ENCODE data around the gene DNAJB7. TPM values are rescaled to one million over a fixed set of nuclear protein-coding genes. Genes with fewer than 3 reads are reported as not detected.

The DNAJB7 gene
- total RNA-seq, 6 experiments from 2014 or later, result not detected

- H3K27ac ChIP-seq, result no peak overlapping the region
- no peak for DNase-seq
- intact Hi-C loops (cut with DNase I), result no loop called here
- H3K9me3 ChIP-seq, result no peaks in the 10 kb centered on the region
- H3K4me1 ChIP-seq, result peaks cover 0 to 3% (median 0%) of the 10 kb centered on the region in 4 donors
- H3K36me3 ChIP-seq, result peaks cover 0 to 7% (median 2%) of the 10 kb centered on the region in 4 donors
- no peaks in the 10 kb centered on the region for H3K27me3 ChIP-seq
- no peak for TF ChIP-seq CTCF (IDR thresholded peaks at IDR 0.05)
- 87% methylated on average over 4 of the region's 4 CpGs for WGBS (ENCODE audit: insufficient coverage, low coverage, low lambda C conversion rate, missing lambda C conversion rate)
- no peak for ATAC-seq
- no peak overlapping the region for H3K4me3 ChIP-seq
Observed at GRCh38 chr22:40894417-40894816, 32.5 kb upstream of the DNAJB7 start.

DNA sequence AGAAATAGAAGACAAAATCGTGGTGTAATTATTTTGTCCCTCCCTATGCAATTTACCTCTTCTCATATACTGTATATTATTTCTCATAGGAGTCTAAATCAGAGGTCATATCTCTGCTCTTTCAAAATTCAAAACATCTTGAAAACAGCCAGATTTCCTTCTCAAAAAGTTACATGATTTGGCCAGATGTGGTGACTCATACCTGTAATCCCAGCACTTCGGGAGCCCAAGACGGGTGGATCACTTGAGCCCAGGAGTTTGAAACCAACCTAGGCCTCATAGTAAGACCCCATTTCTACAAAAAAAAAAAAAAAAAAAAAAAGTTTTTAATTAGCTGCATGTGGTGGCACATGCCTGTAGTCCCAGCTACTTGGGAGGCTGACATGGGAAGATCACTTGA, 29.0 kb upstream of the DNAJB7 start:
- H3K27me3 ChIP-seq, result no peaks in the 10 kb centered on the region
- H3K27ac ChIP-seq, result no peak overlapping the region
- no peak overlapping the region for H3K4me3 ChIP-seq
- TF ChIP-seq POLR2A (IDR thresholded peaks at IDR 0.05), result no peak
- no peak for TF ChIP-seq CTCF (IDR thresholded peaks at IDR 0.05)
- ATAC-seq, result no peak
- WGBS (ENCODE audit: insufficient coverage, low coverage, low lambda C conversion rate, missing lambda C conversion rate), result 88% methylated on average over 3 of the region's 3 CpGs
- peaks cover 0 to 42% (median 7%) of the 10 kb centered on the region in 4 donors for H3K36me3 ChIP-seq
- DNase-seq, result no peak
- H3K9me3 ChIP-seq, result no peaks in the 10 kb centered on the region
- no peaks in the 10 kb centered on the region for H3K4me1 ChIP-seq
- intact Hi-C loops (cut with DNase I), result no loop called here

DNA sequence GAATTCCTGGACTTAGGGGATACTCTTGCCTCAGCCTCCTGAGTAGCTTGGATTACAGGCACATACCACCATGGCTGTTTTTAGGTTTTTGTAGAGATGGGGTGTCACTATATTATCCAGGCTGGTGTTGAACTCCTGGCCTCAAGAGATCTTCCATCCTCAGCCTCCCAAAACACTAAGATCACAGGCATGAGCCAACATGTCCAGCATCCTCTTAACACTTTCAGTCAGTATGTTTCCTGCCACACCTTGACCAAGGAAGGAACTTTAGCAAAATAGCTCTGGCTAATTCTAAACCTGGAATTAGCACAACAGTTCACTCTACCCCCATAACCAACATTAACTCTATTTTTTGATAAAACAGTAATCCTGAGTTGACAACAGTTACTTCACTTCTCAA, 27.2 kb upstream of the DNAJB7 start:
- H3K27me3 ChIP-seq, result no peaks in the 10 kb centered on the region
- H3K9me3 ChIP-seq, result no peaks in the 10 kb centered on the region
- intact Hi-C loops (cut with DNase I), result no loop called here
- no peak for ATAC-seq
- no peak for DNase-seq
- no peaks in the 10 kb centered on the region for H3K4me1 ChIP-seq
- peaks cover 0 to 45% (median 7%) of the 10 kb centered on the region in 4 donors for H3K36me3 ChIP-seq
- no peak for TF ChIP-seq POLR2A (IDR thresholded peaks at IDR 0.05)
- TF ChIP-seq CTCF (IDR thresholded peaks at IDR 0.05), result no peak
- no peak overlapping the region for H3K27ac ChIP-seq
- no peak overlapping the region for H3K4me3 ChIP-seq

DNA sequence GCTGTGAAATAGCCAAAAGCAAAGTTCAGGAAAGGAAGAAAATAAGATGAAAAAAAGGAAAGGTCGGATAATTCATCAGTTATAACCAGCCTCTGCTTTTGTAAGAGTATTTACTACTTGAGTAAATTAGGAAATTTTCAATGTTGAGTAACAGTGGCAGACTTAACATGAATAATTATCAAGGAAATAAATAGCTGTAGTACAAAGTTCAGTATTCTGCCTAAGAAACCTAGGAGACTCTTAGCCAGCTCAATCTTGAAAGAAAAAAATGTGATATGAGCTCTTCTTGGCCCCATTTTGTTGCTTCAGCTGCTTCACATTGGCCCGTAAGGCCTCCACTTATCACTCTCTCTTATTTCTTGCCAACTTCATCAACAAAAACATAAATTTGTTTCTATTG, 17.0 kb upstream of the DNAJB7 start:
- ATAC-seq (no peak), DNase-seq (no peak)
- 92% methylated on average over 2 of the region's 2 CpGs for whole genome bisulfite sequencing (ENCODE audit: insufficient coverage, low coverage, low lambda C conversion rate, missing lambda C conversion rate)
- Histone ChIP-seq H3K4me3 (no peak overlapping the region), H3K4me1 (peaks cover 0 to 6% (median 3%) of the 10 kb centered on the region in 4 donors), H3K9me3 (no peaks in the 10 kb centered on the region), H3K27ac (no peak overlapping the region), H3K27me3 (no peaks in the 10 kb centered on the region), H3K36me3 (peaks cover 0 to 21% (median 2%) of the 10 kb centered on the region in 4 donors)
- intact Hi-C loops (cut with DNase I), result no loop called here
- TF ChIP-seq POLR2A (IDR thresholded peaks at IDR 0.05) (no peak), CTCF (IDR thresholded peaks at IDR 0.05) (no peak)

GRCh38 chr22:40877488-40877887, 15.6 kb upstream of the DNAJB7 start:
- Histone ChIP-seq H3K4me1 (peaks cover 0 to 6% (median 3%) of the 10 kb centered on the region in 4 donors), H3K36me3 (peaks cover 0 to 14% (median 2%) of the 10 kb centered on the region in 4 donors), H3K27me3 (no peaks in the 10 kb centered on the region), H3K27ac (no peak overlapping the region), H3K4me3 (no peak overlapping the region), H3K9me3 (no peaks in the 10 kb centered on the region)
- no peak for TF ChIP-seq POLR2A (IDR thresholded peaks at IDR 0.05)
- no peak for TF ChIP-seq CTCF (IDR thresholded peaks at IDR 0.05)
- intact Hi-C loops (cut with DNase I), result no loop called here
- ATAC-seq (no peak), DNase-seq (no peak)
- WGBS (ENCODE audit: insufficient coverage, low coverage, low lambda C conversion rate, missing lambda C conversion rate), result 60% methylated on average over 3 of the region's 3 CpGs
